Measurements from ENCODE around the gene BICC1.

Gene BICC1

GRCh38 chr10:58752665-58753064 is 240.0 kb downstream of the BICC1 start:
- no peak for TF ChIP-seq CTCF (IDR thresholded peaks at IDR 0.05; ENCODE audit: low read depth, low read length)

GRCh38 chr10:58753425-58753824 is 240.8 kb downstream of the BICC1 start:
- DNase-seq (ENCODE audit: low read depth in 2 of 2) = no peak
- no peak for TF ChIP-seq CTCF (IDR thresholded peaks at IDR 0.05; ENCODE audit: low read depth, low read length)

More at GRCh38 chr10:58752665-58753064, 240.0 kb downstream of the BICC1 start:
- no peak for DNase-seq (ENCODE audit: low read depth in 2 of 2)
- H3K4me3 ChIP-seq (replicated peaks in 1 of 2; ENCODE audit: low read depth in 2 of 2, low read length in 2 of 2) = no peak overlapping the region

DNA sequence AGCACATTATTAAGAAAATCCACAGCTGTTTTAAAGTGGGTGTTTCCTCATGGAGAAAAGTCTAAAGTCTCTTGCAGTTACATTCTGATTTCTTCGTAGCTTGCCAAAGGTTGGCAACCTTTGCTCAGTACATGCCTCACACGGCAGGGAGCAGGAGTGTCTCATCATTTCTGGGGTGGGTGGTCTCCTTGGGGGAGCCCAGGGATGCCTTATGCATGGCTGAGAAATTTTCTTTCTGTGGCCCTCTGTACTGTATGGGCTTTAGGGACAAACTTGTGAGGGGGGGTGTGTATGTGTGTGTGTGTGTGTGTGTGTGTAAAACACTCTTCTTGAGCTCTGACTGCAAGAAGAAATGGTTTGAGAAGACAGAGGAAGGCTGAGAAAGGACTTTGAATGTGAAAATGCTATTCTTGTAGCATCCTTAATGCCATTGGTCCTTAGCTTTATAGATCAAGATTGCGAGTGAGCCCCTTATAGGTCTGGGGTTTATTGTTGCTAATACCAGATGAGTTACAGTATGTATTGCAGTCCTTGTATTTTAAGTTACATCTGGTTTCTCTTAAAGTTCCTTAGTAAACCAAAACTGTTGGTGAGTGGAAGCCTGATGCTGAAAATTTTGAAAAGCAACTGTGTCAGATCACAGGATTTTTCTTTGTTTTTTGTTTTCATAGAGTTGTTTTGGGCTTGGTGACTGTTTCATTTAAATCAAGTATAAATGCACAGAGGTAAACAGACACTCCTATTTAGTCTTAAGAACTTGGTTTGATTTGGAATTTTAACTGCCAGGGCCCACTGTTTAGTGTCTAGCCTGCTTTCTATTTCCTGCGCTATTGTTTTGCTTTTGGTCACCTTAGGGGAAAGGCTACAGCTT is 242.0 kb downstream of the BICC1 start:
- no peak for TF ChIP-seq CTCF (IDR thresholded peaks at IDR 0.05; ENCODE audit: low read depth, low read length)
- DNase-seq (ENCODE audit: low read depth in 2 of 2) = no peak

More at GRCh38 chr10:58753425-58753824, 240.8 kb downstream of the BICC1 start:
- H3K4me3 ChIP-seq (replicated peaks in 1 of 2; ENCODE audit: low read depth in 2 of 2, low read length in 2 of 2) = no peak overlapping the region

DNA sequence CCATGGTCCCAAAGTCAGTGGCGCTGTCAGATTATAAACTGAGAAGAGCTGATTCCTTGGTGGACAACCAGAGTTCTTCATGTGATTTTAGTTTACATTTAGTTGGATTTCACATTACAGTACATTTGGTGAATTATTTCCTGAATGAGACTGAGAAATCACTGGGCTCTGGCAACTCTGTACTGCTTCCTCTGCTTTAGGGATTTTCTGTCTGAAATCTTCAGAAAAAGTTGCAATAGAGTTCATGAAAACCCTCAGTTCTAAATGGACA is 242.6 kb downstream of the BICC1 start:
- TF ChIP-seq CTCF (IDR thresholded peaks at IDR 0.05; ENCODE audit: low read depth, low read length) = no peak
- no peak overlapping the region for H3K4me3 ChIP-seq (replicated peaks in 1 of 2; ENCODE audit: low read depth in 2 of 2, low read length in 2 of 2)
- DNase-seq (ENCODE audit: low read depth in 2 of 2) = no peak

More for the DNA sequence above, 242.0 kb downstream of the BICC1 start:
- no peak overlapping the region for H3K4me3 ChIP-seq (replicated peaks in 1 of 2; ENCODE audit: low read depth in 2 of 2, low read length in 2 of 2)

GRCh38 chr10:58755677-58756076 is 243.0 kb downstream of the BICC1 start:
- peak overlapping the region in 1 of 2 donors; percentile 30 for H3K4me3 ChIP-seq (replicated peaks in 1 of 2; ENCODE audit: low read depth in 2 of 2, low read length in 2 of 2)
- DNase-seq (ENCODE audit: low read depth in 2 of 2) = peak; percentile 60 to 87
- TF ChIP-seq CTCF (IDR thresholded peaks at IDR 0.05; ENCODE audit: low read depth, low read length) = no peak

GRCh38 chr10:58756130-58756719 is 243.6 kb downstream of the BICC1 start:
- peak; percentile 68 to 75 for DNase-seq (ENCODE audit: low read depth in 2 of 2)
- no peak for TF ChIP-seq CTCF (IDR thresholded peaks at IDR 0.05; ENCODE audit: low read depth, low read length)
- peak overlapping the region in 1 of 2 donors; percentile 30 for H3K4me3 ChIP-seq (replicated peaks in 1 of 2; ENCODE audit: low read depth in 2 of 2, low read length in 2 of 2)

All from cardiac fibroblast (primary cell).